Keratinocyte (primary cell): ENCODE measurements around the gene PDCD7. TPM values are rescaled to one million over a fixed set of nuclear protein-coding genes. Genes with fewer than 3 reads are reported as not detected.
"Not testable (repeated sequence)": the region's sequence is repeated elsewhere in the genome, so short reads cannot be mapped to it uniquely, and the experiment has no call there.

Experiments
- DNase-seq: peaks from one replicate; pipeline ENCODE4 v3.0.0-alpha.2; 2011; ENCODE audit warnings: low read depth, missing footprints, low spot score
- FAIRE-seq: peaks from 2 replicates; lab custom pipeline; 2011; peaks lifted over from hg19 to GRCh38; lab: Jason Lieb, UNC
- H2AFZ ChIP-seq: 2 replicates; pipeline ENCODE4 v1.6.0; 2012; ENCODE audit warnings: low read length, control low read depth, inconsistent platforms; ENCODE audit not compliant: control insufficient read depth
- H3K27ac ChIP-seq: 2 replicates; pipeline ENCODE4 v1.5.1; 2011; ENCODE audit warnings: low read length; ENCODE audit not compliant: control insufficient read depth, insufficient read depth
- H3K27me3 ChIP-seq: 3 replicates; pipeline ENCODE4 v1.6.0; 2011; ENCODE audit warnings: low read length; ENCODE audit not compliant: control insufficient read depth, insufficient read depth; ENCODE audit errors: extremely low read depth
- H3K36me3 ChIP-seq, 2 experiments: 2 replicates in 1 of 2; 3 replicates in 1 of 2; pipeline ENCODE4 v1.5.1; 2011; ENCODE audit warnings: low read length in 2 of 2, mild to moderate bottlenecking in 1 of 2; ENCODE audit not compliant: control insufficient read depth in 2 of 2, insufficient read depth in 2 of 2; ENCODE audit errors: extremely low read depth in 1 of 2
- H3K4me1 ChIP-seq: 3 replicates; pipeline ENCODE4 v1.5.1; 2011; ENCODE audit warnings: low read length; ENCODE audit not compliant: control insufficient read depth, insufficient read depth; ENCODE audit errors: extremely low read depth
- H3K4me2 ChIP-seq: 3 replicates; pipeline ENCODE4 v1.6.0; 2011; ENCODE audit warnings: low read depth, low read length; ENCODE audit not compliant: control insufficient read depth, insufficient read depth; ENCODE audit errors: extremely low read depth
- H3K4me3 ChIP-seq, 3 experiments: fragments of 200-600 bp in 1 of 3; sonication (generic) in 1 of 3; 2 replicates in 2 of 3; 3 replicates in 1 of 3; pipeline ENCODE4 v1.5.1; 2011 to 2016; ENCODE audit warnings: low read length in 3 of 3, mild to moderate bottlenecking in 3 of 3, control low read depth in 2 of 3, inconsistent platforms in 1 of 3, low read depth in 1 of 3, mixed read lengths in 1 of 3, mixed run types in 1 of 3, moderate library complexity in 1 of 3; ENCODE audit not compliant: control insufficient read depth in 2 of 3, insufficient read depth in 2 of 3; ENCODE audit errors: extremely low read depth in 1 of 3
- H3K79me2 ChIP-seq: 2 replicates; pipeline ENCODE4 v1.6.0; 2012; ENCODE audit warnings: low read length; ENCODE audit not compliant: control insufficient read depth, insufficient read depth
- H3K9ac ChIP-seq: 3 replicates; pipeline ENCODE4 v1.6.0; 2011; ENCODE audit warnings: low read length; ENCODE audit not compliant: control insufficient read depth, insufficient read depth; ENCODE audit errors: extremely low read depth
- H3K9me1 ChIP-seq: 3 replicates; pipeline ENCODE4 v1.6.0; 2011; ENCODE audit warnings: low read length; ENCODE audit not compliant: control insufficient read depth, insufficient read depth; ENCODE audit errors: extremely low read depth
- H3K9me3 ChIP-seq: 2 replicates; pipeline ENCODE4 v1.5.1; 2012; ENCODE audit warnings: low read depth, low read length; ENCODE audit not compliant: control insufficient read depth
- H4K20me1 ChIP-seq: 3 replicates; pipeline ENCODE4 v1.6.0; 2011; ENCODE audit warnings: low read length; ENCODE audit not compliant: control insufficient read depth, insufficient read depth; ENCODE audit errors: extremely low read depth
- EZH2 ChIP-seq: IDR thresholded peaks from one replicate; pipeline ENCODE4 v1.6.1; 2012; ENCODE audit warnings: inconsistent platforms, mild to moderate bottlenecking, low read length, moderate library complexity
- dilution Hi-C: fragments of 300-500 bp; cut with MboI; formaldehyde crosslinking; loops from one replicate; pipeline ENCODE4 v1.7.0; 2020; ENCODE audit warnings: low sequenced_read_pairs; ENCODE audit not compliant: extremely low pct_ligation_motif_present
- polyA minus RNA-seq, 3 experiments: library from RNA; depleted of rRNA, polyadenylated mRNA; stranded (reverse); fragments of >200 nt; gene quantifications; 1 replicate in 1 of 3; 2 replicates in 1 of 3; 3 replicates in 1 of 3; pipeline ENCODE4 v1.2.3, GENCODE V29; 2011
- polyA plus RNA-seq, 5 experiments: library from polyadenylated mRNA; depleted of rRNA in 3 of 5; stranded (reverse) in 3 of 5; stranded (forward) in 1 of 5; unstranded in 1 of 5; fragments of >200 nt; gene quantifications; 1 replicate in 1 of 5; 2 replicates in 3 of 5; 3 replicates in 1 of 5; pipeline versions ENCODE4 v1.2.1 to v1.2.3, GENCODE V29; 2011 to 2012; ENCODE audit warnings: missing spikeins in 2 of 5, low read depth in 1 of 5, low replicate concordance in 1 of 5
- TF ChIP-seq, protein P1 (sequence below), 3 experiments: IDR thresholded peaks in 1 of 3; conservative IDR thresholded peaks in 1 of 3; optimal IDR thresholded peaks in 1 of 3; 2 replicates in 2 of 3; 3 replicates in 1 of 3; pipeline versions ENCODE3 to v1.5.1; 2011; ENCODE audit warnings: low read length in 3 of 3, mild to moderate bottlenecking in 3 of 3, moderate library complexity in 2 of 3, control low read depth in 1 of 3, inconsistent platforms in 1 of 3; ENCODE audit not compliant: insufficient read depth in 2 of 3; ENCODE audit errors: extremely low read depth in 1 of 3

PDCD7 gene, protein sequence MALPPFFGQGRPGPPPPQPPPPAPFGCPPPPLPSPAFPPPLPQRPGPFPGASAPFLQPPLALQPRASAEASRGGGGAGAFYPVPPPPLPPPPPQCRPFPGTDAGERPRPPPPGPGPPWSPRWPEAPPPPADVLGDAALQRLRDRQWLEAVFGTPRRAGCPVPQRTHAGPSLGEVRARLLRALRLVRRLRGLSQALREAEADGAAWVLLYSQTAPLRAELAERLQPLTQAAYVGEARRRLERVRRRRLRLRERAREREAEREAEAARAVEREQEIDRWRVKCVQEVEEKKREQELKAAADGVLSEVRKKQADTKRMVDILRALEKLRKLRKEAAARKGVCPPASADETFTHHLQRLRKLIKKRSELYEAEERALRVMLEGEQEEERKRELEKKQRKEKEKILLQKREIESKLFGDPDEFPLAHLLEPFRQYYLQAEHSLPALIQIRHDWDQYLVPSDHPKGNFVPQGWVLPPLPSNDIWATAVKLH
- 12.2 to 17.2 TPM (median 15.8 TPM) in 3 replicates for polyA plus RNA-seq
- 18.2 TPM for polyA plus RNA-seq (2011; ENCODE audit: low read depth)
- polyA plus RNA-seq (2011; cell fraction: cytosol; rRNA removed): 10.5 and 13.1 TPM in 2 replicates
- 19.9 and 20.2 TPM in 2 replicates for polyA plus RNA-seq (2011; cell fraction: nucleus; rRNA removed)
- polyA plus RNA-seq (2012; ENCODE audit: low replicate concordance): 11.2 and 11.6 TPM in 2 replicates
- polyA minus RNA-seq: 8.0 to 48.0 TPM (median 9.3 TPM) in 3 replicates
- 12.5 TPM for polyA minus RNA-seq (2011; cell fraction: cytosol; rRNA and poly(A)+ RNA removed)
- polyA minus RNA-seq (2011; cell fraction: nucleus; rRNA and poly(A)+ RNA removed): 7.5 and 11.0 TPM in 2 replicates

DNA sequence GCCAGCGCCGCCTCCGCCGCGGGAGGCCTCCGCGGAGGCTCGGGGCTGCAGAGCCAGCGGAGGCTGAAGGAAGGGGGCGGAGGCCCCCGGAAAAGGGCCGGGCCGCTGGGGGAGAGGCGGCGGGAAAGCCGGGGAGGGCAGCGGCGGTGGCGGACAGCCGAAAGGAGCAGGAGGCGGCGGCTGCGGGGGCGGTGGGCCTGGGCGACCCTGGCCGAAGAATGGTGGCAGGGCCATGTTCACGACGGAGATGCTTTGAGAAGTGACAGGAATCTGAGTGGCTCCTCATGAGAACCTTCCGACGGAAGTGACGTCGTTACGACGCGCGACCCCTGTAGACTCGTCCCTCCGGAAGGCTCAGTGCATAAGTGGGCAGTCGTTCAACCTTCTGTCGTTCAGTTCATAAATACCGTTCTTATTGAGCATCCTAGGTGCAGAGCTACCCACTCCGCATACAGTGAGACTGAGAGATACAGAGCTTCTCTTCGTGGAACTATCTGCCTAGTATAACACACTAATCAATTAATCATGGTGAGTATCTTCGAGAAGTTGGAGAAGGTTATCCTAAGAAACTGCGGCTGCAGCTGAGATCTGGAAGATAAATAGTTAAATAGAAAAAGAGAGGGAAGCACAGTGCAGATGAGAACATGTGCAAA lies at the start of gene PDCD7:
Gene PDCD7 (minus strand): TSS at position 261 of the 653 bp plus-strand sequence. CDS start 27 bp downstream, at position 234.
- Histone ChIP-seq H3K4me1 (peaks cover 9% of the 10 kb centered on the region), H3K27me3 (no peaks in the 10 kb centered on the region), H3K79me2 (peaks cover 25% of the 10 kb centered on the region), H3K27ac (peak within 1 kb of the TSS; percentile 55), H3K9me3 (no peaks in the 10 kb centered on the region), H2AFZ (peak within 1 kb of the TSS; percentile 100), H3K4me3 (peak within 1 kb of the TSS; percentile 69 to 97 (median 74)), H3K9ac (peak within 1 kb of the TSS; percentile 74), H3K36me3 (peaks cover 13 to 18% of the 10 kb centered on the region in 2 experiments), H4K20me1 (no peaks in the 10 kb centered on the region), H3K9me1 (peaks cover 2% of the 10 kb centered on the region), H3K4me2 (peak within 1 kb of the TSS; percentile 96)
- TF ChIP-seq, protein P1, sequence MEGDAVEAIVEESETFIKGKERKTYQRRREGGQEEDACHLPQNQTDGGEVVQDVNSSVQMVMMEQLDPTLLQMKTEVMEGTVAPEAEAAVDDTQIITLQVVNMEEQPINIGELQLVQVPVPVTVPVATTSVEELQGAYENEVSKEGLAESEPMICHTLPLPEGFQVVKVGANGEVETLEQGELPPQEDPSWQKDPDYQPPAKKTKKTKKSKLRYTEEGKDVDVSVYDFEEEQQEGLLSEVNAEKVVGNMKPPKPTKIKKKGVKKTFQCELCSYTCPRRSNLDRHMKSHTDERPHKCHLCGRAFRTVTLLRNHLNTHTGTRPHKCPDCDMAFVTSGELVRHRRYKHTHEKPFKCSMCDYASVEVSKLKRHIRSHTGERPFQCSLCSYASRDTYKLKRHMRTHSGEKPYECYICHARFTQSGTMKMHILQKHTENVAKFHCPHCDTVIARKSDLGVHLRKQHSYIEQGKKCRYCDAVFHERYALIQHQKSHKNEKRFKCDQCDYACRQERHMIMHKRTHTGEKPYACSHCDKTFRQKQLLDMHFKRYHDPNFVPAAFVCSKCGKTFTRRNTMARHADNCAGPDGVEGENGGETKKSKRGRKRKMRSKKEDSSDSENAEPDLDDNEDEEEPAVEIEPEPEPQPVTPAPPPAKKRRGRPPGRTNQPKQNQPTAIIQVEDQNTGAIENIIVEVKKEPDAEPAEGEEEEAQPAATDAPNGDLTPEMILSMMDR (optimal IDR thresholded peaks at IDR 0.05 in 1 of 3, IDR thresholded peaks at IDR 0.05 in 1 of 3, conservative IDR thresholded peaks at IDR 0.05 in 1 of 3; ENCODE audit: extremely low read depth in 1 of 3, insufficient read depth in 2 of 3, low read length in 3 of 3): no peak
- TF ChIP-seq EZH2: no peak
- dilution Hi-C loops: no loop called here
- FAIRE-seq (peak; percentile 85), DNase-seq (peak; percentile 52)

DNA sequence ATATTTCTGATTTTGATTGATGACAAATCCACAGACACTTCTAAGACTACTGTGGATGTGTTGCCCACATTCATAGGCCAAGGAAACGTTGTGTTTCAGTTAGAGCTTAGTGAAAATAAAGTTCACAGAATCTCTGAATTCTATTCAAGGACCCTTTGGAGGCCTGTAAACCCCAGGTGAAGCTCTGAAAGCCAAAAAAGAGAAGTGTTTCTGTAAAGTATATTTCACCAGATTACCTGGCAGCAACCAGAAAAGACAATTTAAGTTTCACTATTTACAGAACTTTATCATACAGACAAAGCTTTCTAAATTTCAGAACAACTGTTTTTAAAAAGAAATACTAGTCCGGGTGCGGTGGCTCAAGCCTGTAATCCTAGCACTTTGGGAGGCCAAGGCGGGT lies 48.9 kb upstream of the PDCD7 start:
- H2AFZ ChIP-seq: no peak overlapping the region
- peaks cover 24% of the 10 kb centered on the region for H3K4me1 ChIP-seq
- H3K79me2 ChIP-seq: peaks cover 59% of the 10 kb centered on the region
- FAIRE-seq (no peak), DNase-seq (no peak)
- no peak overlapping the region for H3K9ac ChIP-seq
- dilution Hi-C loops: no loop called here
- no peaks in the 10 kb centered on the region for H3K27me3 ChIP-seq
- no peaks in the 10 kb centered on the region for H3K9me3 ChIP-seq
- no peak overlapping the region for H3K27ac ChIP-seq
- TF ChIP-seq, protein P1 (optimal IDR thresholded peaks at IDR 0.05 in 1 of 3, IDR thresholded peaks at IDR 0.05 in 1 of 3, conservative IDR thresholded peaks at IDR 0.05 in 1 of 3; ENCODE audit: extremely low read depth in 1 of 3, insufficient read depth in 2 of 3, low read length in 3 of 3): no peak
- no peak for TF ChIP-seq EZH2
- H4K20me1 ChIP-seq: no peaks in the 10 kb centered on the region
- no peak overlapping the region for H3K4me3 ChIP-seq
- no peaks in the 10 kb centered on the region for H3K9me1 ChIP-seq
- peak overlapping the region; percentile 37 for H3K4me2 ChIP-seq
- H3K36me3 ChIP-seq: peaks cover 0 to 3% of the 10 kb centered on the region in 2 experiments

DNA sequence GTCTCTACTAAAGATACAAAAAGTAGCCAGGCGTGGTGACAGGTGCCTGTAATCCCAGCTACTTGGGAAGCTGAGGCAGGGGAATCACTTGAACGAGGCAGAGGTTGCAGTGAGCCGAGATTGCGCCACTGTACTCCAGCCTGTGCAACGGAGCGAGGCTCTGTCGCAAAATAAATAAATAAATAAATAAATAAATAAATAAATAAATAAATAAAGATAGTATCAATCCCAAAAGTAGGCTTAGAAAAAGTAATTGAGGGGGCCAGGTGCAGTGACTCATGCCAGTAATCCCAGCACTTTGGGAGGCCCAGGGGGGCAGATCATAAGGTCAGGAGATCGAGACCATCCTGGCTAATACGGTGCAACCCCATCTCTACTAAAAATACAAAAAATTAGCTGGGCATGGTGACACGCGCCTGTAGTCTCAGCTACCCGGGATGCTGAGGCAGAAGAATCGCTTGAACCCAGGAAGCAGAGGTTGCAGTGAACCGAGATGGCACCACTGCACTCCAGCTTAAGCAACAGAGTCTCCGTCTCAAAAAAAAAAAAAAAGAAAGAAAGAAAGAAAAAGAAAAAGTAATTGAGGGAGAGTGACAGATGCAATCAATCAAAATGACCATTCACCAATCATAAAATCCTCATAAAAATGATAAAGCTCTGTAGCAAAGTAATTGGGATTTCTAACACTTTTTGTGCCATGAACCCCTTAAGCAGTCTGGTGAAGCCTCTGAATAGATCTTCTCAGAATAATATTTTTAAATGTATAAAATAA lies 48.2 kb upstream of the PDCD7 start:
- H3K4me3 ChIP-seq, H3K4me2 ChIP-seq, H3K9me1 ChIP-seq, DNase-seq, H3K9me3 ChIP-seq, H2AFZ ChIP-seq, H4K20me1 ChIP-seq, H3K36me3 ChIP-seq, H3K27ac ChIP-seq, H3K27me3 ChIP-seq, dilution Hi-C loops, H3K9ac ChIP-seq, FAIRE-seq: not testable (repeated sequence)
- Histone ChIP-seq H3K4me1 (peaks cover 25% of the 10 kb centered on the region), H3K79me2 (peaks cover 61% of the 10 kb centered on the region)
